RWPE1 (cell line): ENCODE data around the gene EIF2B1.
"Not testable (repeated sequence)": the region's sequence is repeated elsewhere in the genome, so short reads cannot be mapped to it uniquely, and the experiment has no call there.

Experiments
- CTCF ChIA-PET: fragments of 350-600 bp; sonication (Branson Sonifier 250); formaldehyde crosslinking; extraction: SDS; loops from one replicate; lab custom pipeline; 2021; lab: Yijun Ruan, JAX
- POLR2A ChIA-PET: fragments of 400-600 bp; formaldehyde crosslinking; extraction: SDS; loops from one replicate; lab custom pipeline; 2020; ENCODE audit warnings: antibody characterized with exemption; ENCODE audit not compliant: low non-redundant PET; lab: Yijun Ruan, JAX
- DNase-seq: peaks from one replicate; pipeline ENCODE4 v3.0.0; 2012; ENCODE audit warnings: low spot score
- H3K27ac ChIP-seq: fragments of 450-650 bp; 2 replicates; pipeline ENCODE4 v1.5.1; 2017
- CTCF ChIP-seq: fragments of 450-650 bp; conservative IDR thresholded peaks from 2 replicates; pipeline ENCODE4 v1.5.1; 2017; ENCODE audit warnings: low read depth, mild to moderate bottlenecking

The EIF2B1 gene

GRCh38 chr12:123599310-123599709 lies 34.2 kb downstream of the EIF2B1 start:
- ChIA-PET CTCF (no interaction called here), POLR2A (no interaction called here)
- DNase-seq, result no peak
- H3K27ac ChIP-seq, result no peak overlapping the region
- TF ChIP-seq CTCF, result no peak

GRCh38 chr12:123598522-123598921 lies 35.0 kb downstream of the EIF2B1 start:
- ChIA-PET CTCF (interaction anchor here (0.6 kb wide), 1 partner anchor 272 kb away, joined by 3 read pairs; no protein-coding TSS in a partner anchor), POLR2A (no interaction called here)
- DNase-seq, result no peak
- H3K27ac ChIP-seq, result peak overlapping the region; percentile 20; the same call in 1 of the 2 replicates
- no peak for TF ChIP-seq CTCF

- CTCF ChIA-PET, result no interaction called here
- H3K27ac ChIP-seq, result no peak overlapping the region
- TF ChIP-seq CTCF, result no peak
- no peak for DNase-seq
- POLR2A ChIA-PET, result no interaction called here
These were observed 36.4 kb downstream of the EIF2B1 start for GRCh38 chr12:123597100-123597499.

GRCh38 chr12:123595729-123596128 lies 37.8 kb downstream of the EIF2B1 start:
- no peak for DNase-seq
- ChIA-PET CTCF (interaction anchor here (0.6 kb wide), 1 partner anchor 669 kb away, joined by 3 read pairs; no protein-coding TSS in a partner anchor), POLR2A (no interaction called here)
- no peak for TF ChIP-seq CTCF
- no peak overlapping the region for H3K27ac ChIP-seq

GRCh38 chr12:123591702-123592481 lies 41.6 kb downstream of the EIF2B1 start:
- no peak for DNase-seq
- POLR2A ChIA-PET, result interaction anchor here (0.5 to 0.6 kb wide), 2 partner anchors 8 to 269 kb away, joined by 3 read pairs; no protein-coding TSS in a partner anchor
- no peak for TF ChIP-seq CTCF
- CTCF ChIA-PET, result no interaction called here
- 0 out of 2 replicates have a peak overlapping the region, but pooled peaks have one; percentile 24 for H3K27ac ChIP-seq

GRCh38 chr12:123580772-123581171 lies 52.7 kb downstream of the EIF2B1 start:
- ChIA-PET CTCF (no interaction called here), POLR2A (no interaction called here)
- no peak for DNase-seq
- no peak overlapping the region for H3K27ac ChIP-seq
- no peak for TF ChIP-seq CTCF

GRCh38 chr12:123578829-123579228 lies 54.7 kb downstream of the EIF2B1 start:
- CTCF ChIA-PET, POLR2A ChIA-PET: not testable (repeated sequence)

More at GRCh38 chr12:123578829-123579228, 54.7 kb downstream of the EIF2B1 start:
- DNase-seq, H3K27ac ChIP-seq: not testable (repeated sequence)
